GM18508 (cell line): Measurements from ENCODE around the gene DYRK3.

Experiments
- ATAC-seq: cut with Tn5 transposase; IDR thresholded peaks from one replicate; pipeline ENCODE4 v1.9.1; 2021; ENCODE audit warnings: moderate number of reproducible peaks; ENCODE audit not compliant: insufficient read depth, unreplicated experiment

The DYRK3 gene

DNA sequence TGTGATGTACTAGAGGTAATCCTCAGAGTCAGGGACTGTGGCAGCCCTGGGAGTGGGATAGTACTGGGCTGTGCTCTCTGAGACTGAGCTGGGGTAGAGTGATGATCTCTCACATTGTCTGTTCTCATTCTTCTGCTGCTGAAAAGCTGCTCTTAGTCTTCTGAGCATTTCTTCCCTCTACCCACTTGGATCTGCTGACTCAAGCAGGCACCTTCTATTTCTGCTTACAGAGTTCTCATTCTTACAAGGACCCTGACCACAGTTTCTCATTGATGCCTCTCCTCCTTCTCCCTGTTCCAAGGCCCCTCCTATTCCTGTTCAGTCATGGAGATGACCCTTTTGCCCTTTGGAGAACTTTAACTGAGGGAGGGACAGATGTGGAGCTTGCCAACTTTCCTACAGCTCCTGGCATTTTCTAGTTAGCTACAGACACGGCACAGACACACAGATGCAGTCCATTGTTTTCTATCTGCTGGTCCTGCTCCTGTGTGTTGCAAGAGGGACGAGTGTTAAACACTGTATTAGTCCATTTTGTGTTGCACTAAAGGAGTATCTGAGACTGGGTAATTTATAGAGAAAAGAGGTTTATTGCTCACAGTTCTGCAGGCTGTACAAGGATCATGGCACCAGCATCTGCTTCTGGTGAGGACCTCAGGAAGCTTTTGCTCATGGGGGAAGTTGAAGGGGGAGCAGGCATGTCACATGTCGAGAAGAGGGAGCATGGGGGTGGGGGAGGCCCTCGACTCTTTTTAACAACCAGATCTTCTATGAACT lies 61.7 kb downstream of the DYRK3 start:
- no peak for ATAC-seq

DNA sequence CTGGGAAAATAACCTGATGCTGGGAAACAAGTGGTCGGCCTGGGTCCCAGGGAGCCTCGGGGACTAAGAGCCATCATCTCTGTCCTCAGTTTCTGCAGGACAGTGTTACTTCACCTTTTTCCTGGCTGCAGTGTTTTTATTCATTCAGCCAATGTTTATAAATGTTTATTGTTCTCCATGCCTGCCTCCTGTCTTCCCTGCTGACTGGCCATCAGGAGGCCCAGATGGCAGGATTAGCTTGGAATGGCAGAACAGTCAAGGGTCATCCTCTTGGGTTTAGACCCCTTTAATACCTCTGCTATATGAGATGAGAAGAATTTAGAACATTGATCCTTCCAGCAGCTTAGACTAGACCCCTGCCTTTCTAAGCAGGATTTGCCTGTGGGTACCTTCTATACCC lies 62.7 kb downstream of the DYRK3 start:
- ATAC-seq, result no peak
